Natural killer cell (primary cell): Measurements from ENCODE around the gene MYO1F. TPM values are rescaled to one million over a fixed set of nuclear protein-coding genes. Genes with fewer than 3 reads are reported as not detected.

Source experiments
- ATAC-seq, 3 donors: fragments of 150-1000 bp in 2 of 3; fragments of 200-7000 bp in 1 of 3; cut with Tn5 transposase; 1 replicate in 1 of 3; 2 replicates in 2 of 3; pipeline ENCODE4 v1.10.0; 2021; ENCODE audit warnings: mild to moderate bottlenecking in 2 of 3, moderate library complexity in 2 of 3
- DNase-seq, 2 donors: peaks; one replicate each; pipeline versions ENCODE4 v3.0.0 to v3.0.0-alpha.2; 2013 to 2021; ENCODE audit warnings: mixed read lengths in 1 of 2
- H3K27ac ChIP-seq: one replicate; pipeline ENCODE4 v1.5.1; 2013; ENCODE audit warnings: mild to moderate bottlenecking, low read length
- H3K27me3 ChIP-seq: one replicate; pipeline ENCODE4 v1.6.1; 2013; ENCODE audit warnings: low read length; ENCODE audit not compliant: control insufficient read depth, insufficient read depth
- H3K36me3 ChIP-seq: one replicate; pipeline ENCODE4 v1.6.1; 2013; ENCODE audit warnings: low read length; ENCODE audit not compliant: control insufficient read depth, insufficient read depth
- H3K4me1 ChIP-seq: one replicate; pipeline ENCODE4 v1.6.1; 2013; ENCODE audit warnings: low read length; ENCODE audit not compliant: control insufficient read depth, insufficient read depth
- H3K4me3 ChIP-seq: one replicate; pipeline ENCODE4 v1.5.1; 2013; ENCODE audit warnings: low read length
- H3K9me3 ChIP-seq: one replicate; pipeline ENCODE4 v1.6.1; 2013; ENCODE audit warnings: low read length; ENCODE audit not compliant: control insufficient read depth, insufficient read depth
- H3K27ac Mint-ChIP-seq, 2 donors: one replicate each; pipeline ENCODE4 v1.8.0; 2022; ENCODE audit warnings: mild to moderate bottlenecking in 2 of 2, mixed read lengths in 2 of 2, moderate library complexity in 1 of 2
- H3K27me3 Mint-ChIP-seq, 2 donors: one replicate each; pipeline ENCODE4 v1.8.0; 2022; ENCODE audit warnings: low read depth in 2 of 2, mixed read lengths in 2 of 2
- H3K36me3 Mint-ChIP-seq: one replicate; pipeline ENCODE4 v1.8.0; 2022; ENCODE audit warnings: mixed read lengths
- H3K4me1 Mint-ChIP-seq, 2 donors: one replicate each; pipeline ENCODE4 v1.8.0; 2022; ENCODE audit warnings: mixed read lengths in 2 of 2
- H3K4me3 Mint-ChIP-seq: one replicate; pipeline ENCODE4 v1.8.0; 2022; ENCODE audit warnings: mild to moderate bottlenecking, moderate library complexity, mixed read lengths
- H3K9me3 Mint-ChIP-seq, 2 donors: one replicate each; pipeline ENCODE4 v1.8.0; 2022; ENCODE audit warnings: mixed read lengths in 2 of 2
- CTCF ChIP-seq: fragments of 200-600 bp; IDR thresholded peaks from one replicate; pipeline ENCODE4 v1.8.0; 2022; ENCODE audit warnings: antibody characterized with exemption
- WGBS: methylation state at CpG from one replicate; pipeline ENCODE4 v1.1.7; 2013; ENCODE audit warnings: missing lambda C conversion rate; ENCODE audit not compliant: insufficient coverage; 5-methylcytosine and 5-hydroxymethylcytosine counted together
- intact Hi-C: fragments of 100-400 bp; cut with micrococcal nuclease; formaldehyde crosslinking; loops from one replicate; pipeline ENCODE4 v1.14.2; 2022
- total RNA-seq, 4 donors: library from RNA; stranded (reverse); fragments of 120-200 nt in 1 of 4; gene quantifications; one replicate each; pipeline versions ENCODE4 v1.2.3 to v1.2.4, GENCODE V29; 2013 to 2022

The MYO1F gene
- total RNA-seq, 3 donors from 2014 or later (not counting 1 experiment from before 2014, with no cell fraction given), result 971 to 1,223 (median 1,014) TPM

- Mint-ChIP-seq H3K4me1 (peaks cover 0 to 16% of the 10 kb centered on the region in 2 donors), H3K27me3 (no peaks in the 10 kb centered on the region), H3K27ac (peak overlapping the region; percentile 71 to 78), H3K9me3 (peaks cover 0 to 3% of the 10 kb centered on the region in 2 donors), H3K36me3 (no peaks in the 10 kb centered on the region), H3K4me3 (no peak overlapping the region)
- WGBS, result 95% methylated on average over 12 of the region's 12 CpGs
- DNase-seq (no peak), ATAC-seq (no peak)
- peaks cover 75% of the 10 kb centered on the region for H3K36me3 ChIP-seq
- no peaks in the 10 kb centered on the region for H3K9me3 ChIP-seq
- intact Hi-C loops, result no loop called here
- H3K27ac ChIP-seq, result no peak overlapping the region
- no peak for TF ChIP-seq CTCF
- no peaks in the 10 kb centered on the region for H3K4me1 ChIP-seq
- H3K4me3 ChIP-seq, result no peak overlapping the region
- no peaks in the 10 kb centered on the region for H3K27me3 ChIP-seq
Measured at GRCh38 chr19:8539621-8540149, 37.6 kb downstream of the MYO1F start.

- Histone ChIP-seq H3K36me3 (peaks cover 75% of the 10 kb centered on the region), H3K4me3 (no peak overlapping the region), H3K27me3 (no peaks in the 10 kb centered on the region), H3K27ac (peak overlapping the region; percentile 3), H3K9me3 (no peaks in the 10 kb centered on the region), H3K4me1 (no peaks in the 10 kb centered on the region)
- ATAC-seq (no peak), DNase-seq (no peak)
- Mint-ChIP-seq H3K27ac (peak overlapping the region; percentile 38 to 60), H3K36me3 (peaks cover 3% of the 10 kb centered on the region), H3K4me1 (peaks cover 0 to 12% of the 10 kb centered on the region in 2 donors), H3K9me3 (no peaks in the 10 kb centered on the region), H3K4me3 (no peak overlapping the region), H3K27me3 (no peaks in the 10 kb centered on the region)
- TF ChIP-seq CTCF, result no peak
- 100% methylated on average over 3 of the region's 3 CpGs for WGBS
- intact Hi-C loops, result no loop called here
Measured at GRCh38 chr19:8537099-8537498, 40.1 kb downstream of the MYO1F start.

GRCh38 chr19:8536282-8536681 lies 41.0 kb downstream of the MYO1F start:
- no peaks in the 10 kb centered on the region for H3K4me1 ChIP-seq
- 96% methylated on average over 22 of the region's 22 CpGs for WGBS
- TF ChIP-seq CTCF, result no peak
- H3K4me1 Mint-ChIP-seq, result peaks cover 0 to 6% of the 10 kb centered on the region in 2 donors
- peaks cover 74% of the 10 kb centered on the region for H3K36me3 ChIP-seq
- H3K36me3 Mint-ChIP-seq, result peaks cover 8% of the 10 kb centered on the region
- H3K27ac ChIP-seq, result no peak overlapping the region
- no peaks in the 10 kb centered on the region for H3K27me3 Mint-ChIP-seq
- ATAC-seq (no peak), DNase-seq (no peak)
- H3K9me3 ChIP-seq, result no peaks in the 10 kb centered on the region
- H3K27ac Mint-ChIP-seq, result peak overlapping the region; percentile 1 to 53
- no peaks in the 10 kb centered on the region for H3K27me3 ChIP-seq
- no peaks in the 10 kb centered on the region for H3K9me3 Mint-ChIP-seq
- H3K4me3 ChIP-seq, result no peak overlapping the region
- intact Hi-C loops, result no loop called here
- H3K4me3 Mint-ChIP-seq, result no peak overlapping the region

- 100% methylated on average over 2 of the region's 2 CpGs for WGBS
- H3K27ac Mint-ChIP-seq, result peak overlapping the region; percentile 9 to 62
- Histone ChIP-seq H3K27me3 (no peaks in the 10 kb centered on the region), H3K9me3 (no peaks in the 10 kb centered on the region), H3K27ac (no peak overlapping the region), H3K4me1 (no peaks in the 10 kb centered on the region), H3K36me3 (peaks cover 79% of the 10 kb centered on the region), H3K4me3 (no peak overlapping the region)
- H3K9me3 Mint-ChIP-seq, result no peaks in the 10 kb centered on the region
- TF ChIP-seq CTCF, result no peak
- ATAC-seq (no peak), DNase-seq (no peak)
- H3K4me1 Mint-ChIP-seq, result peaks cover 17 to 24% of the 10 kb centered on the region in 2 donors
- no peak overlapping the region for H3K4me3 Mint-ChIP-seq
- no peaks in the 10 kb centered on the region for H3K27me3 Mint-ChIP-seq
- intact Hi-C loops, result no loop called here
- peaks cover 29% of the 10 kb centered on the region for H3K36me3 Mint-ChIP-seq
Measured at GRCh38 chr19:8532225-8532624, 45.0 kb downstream of the MYO1F start.
